SK-N-SH (cell line): ENCODE measurements around the gene ARMH4. TPM values are rescaled to one million over a fixed set of nuclear protein-coding genes. Genes with fewer than 3 reads are reported as not detected.

Source experiments
- CTCF ChIA-PET: fragments of 300-600, 350-600 bp; formaldehyde crosslinking; extraction: SDS; loops from one replicate; lab custom pipeline; 2021; lab: Yijun Ruan, JAX
- POLR2A ChIA-PET: fragments of 350-600 bp; sonication (Branson Sonifier 250); formaldehyde crosslinking; extraction: SDS; loops from one replicate; lab custom pipeline; 2020; ENCODE audit warnings: antibody characterized with exemption, inconsistent platforms; lab: Yijun Ruan, JAX
- DNase-seq: peaks from one replicate; pipeline ENCODE4 v3.0.0; 2012
- H2AFZ ChIP-seq: fragments of 200-600 bp; sonication (generic); 2 replicates; pipeline ENCODE4 v1.8.1; 2016; ENCODE audit warnings: antibody characterized with exemption, mild to moderate bottlenecking, low read depth
- H3F3A ChIP-seq: fragments of 200-600 bp; sonication (generic); replicated peaks from 2 replicates; pipeline ENCODE3; 2016; ENCODE audit warnings: antibody characterized with exemption, mild to moderate bottlenecking; ENCODE audit not compliant: insufficient read depth
- H3K27ac ChIP-seq, 2 experiments: fragments of 200-500 bp in 1 of 2; fragments of 200-600 bp in 1 of 2; sonication (Bioruptor generic) in 1 of 2; sonication (generic), shearing (Covaris generic) in 1 of 2; 2 replicates each; pipeline versions ENCODE4 v1.5.1 to v1.6.1; 2014 to 2016; ENCODE audit warnings: low read depth in 2 of 2, inconsistent platforms in 1 of 2, low read length in 1 of 2, mild to moderate bottlenecking in 1 of 2, mixed read lengths in 1 of 2
- H3K27me3 ChIP-seq: fragments of 200-600 bp; sonication (generic), shearing (Covaris generic); 2 replicates; pipeline ENCODE4 v1.6.1; 2016; ENCODE audit warnings: mixed run types; ENCODE audit not compliant: insufficient read depth
- H3K36me3 ChIP-seq, 2 experiments: fragments of 200-500 bp in 1 of 2; fragments of 200-600 bp in 1 of 2; sonication (Bioruptor generic) in 1 of 2; sonication (generic) in 1 of 2; replicated peaks in 1 of 2; 2 replicates each; pipeline versions ENCODE3 to v1.5.1; 2014 to 2016; ENCODE audit warnings: low read length in 1 of 2, mild to moderate bottlenecking in 1 of 2; ENCODE audit not compliant: insufficient read depth in 2 of 2, control insufficient read depth in 1 of 2
- H3K4me1 ChIP-seq, 2 experiments: fragments of 200-500 bp in 1 of 2; fragments of 200-600 bp in 1 of 2; sonication (Bioruptor generic) in 1 of 2; sonication (generic), shearing (Covaris generic) in 1 of 2; 2 replicates each; pipeline versions ENCODE4 v1.5.1 to v1.6.1; 2014 to 2016; ENCODE audit warnings: low read depth in 1 of 2, low read length in 1 of 2, mixed run types in 1 of 2; ENCODE audit not compliant: insufficient read depth in 2 of 2, control insufficient read depth in 1 of 2
- H3K4me2 ChIP-seq: fragments of 200-600 bp; sonication (generic), shearing (Covaris generic); 2 replicates; pipeline ENCODE4 v1.6.1; 2017; ENCODE audit warnings: mixed run types
- H3K4me3 ChIP-seq, 2 experiments: fragments of 200-500 bp in 1 of 2; fragments of 200-600 bp in 1 of 2; sonication (Bioruptor generic) in 1 of 2; sonication (generic), shearing (Covaris generic) in 1 of 2; 2 replicates each; pipeline versions ENCODE4 v1.5.1 to v1.8.1; 2014 to 2016; ENCODE audit warnings: low read depth in 2 of 2, inconsistent platforms in 1 of 2, low read length in 1 of 2, mild to moderate bottlenecking in 1 of 2, mixed read lengths in 1 of 2, moderate library complexity in 1 of 2
- H3K79me2 ChIP-seq: fragments of 200-600 bp; sonication (generic); 2 replicates; pipeline ENCODE4 v1.8.1; 2017; ENCODE audit warnings: mild to moderate bottlenecking; ENCODE audit not compliant: insufficient read depth
- H3K9ac ChIP-seq: fragments of 200-600 bp; sonication (generic); 2 replicates; pipeline ENCODE4 v1.6.1; 2017; ENCODE audit warnings: mixed run types
- H3K9me2 ChIP-seq: fragments of 200-600 bp; sonication (generic); 2 replicates; pipeline ENCODE4 v1.6.1; 2017; ENCODE audit warnings: mixed run types
- H3K9me3 ChIP-seq: fragments of 200-600 bp; sonication (generic); 2 replicates; pipeline ENCODE4 v1.6.1; 2017; ENCODE audit warnings: mixed run types, mild to moderate bottlenecking, moderate library complexity
- H4K20me1 ChIP-seq: fragments of 200-600 bp; sonication (generic); 2 replicates; pipeline ENCODE4 v1.6.1; 2017; ENCODE audit warnings: mild to moderate bottlenecking, mixed run types; ENCODE audit not compliant: insufficient read depth
- CHD2 ChIP-seq: fragments of 150-350 bp; IDR thresholded peaks from 2 replicates; pipeline ENCODE4 v1.6.1; 2018; ENCODE audit warnings: low read length; ENCODE audit not compliant: partially characterized antibody
- ELF1 ChIP-seq: IDR thresholded peaks from 2 replicates; pipeline ENCODE4 v1.4.0; 2012
- EP300 ChIP-seq, 2 experiments: IDR thresholded peaks; 2 replicates each; pipeline versions ENCODE4 v1.4.0 to v1.6.1; 2012; ENCODE audit warnings: borderline replicate concordance in 1 of 2, low read depth in 1 of 2, low read length in 1 of 2
- EZH2phosphoT487 ChIP-seq: fragments of 200-600 bp; sonication (generic); IDR thresholded peaks from 2 replicates; pipeline ENCODE4 v1.6.1; 2017; ENCODE audit warnings: low read depth, mixed run types, mild to moderate bottlenecking, antibody characterized with exemption, moderate library complexity, borderline replicate concordance
- FOSL2 ChIP-seq: IDR thresholded peaks from 2 replicates; pipeline ENCODE4 v1.4.0; 2012; ENCODE audit warnings: low read depth, mild to moderate bottlenecking, moderate library complexity, borderline replicate concordance
- FOXJ3 ChIP-seq: sonication (generic); formaldehyde crosslinking; IDR thresholded peaks from 2 replicates; pipeline ENCODE4 v1.5.1; 2020; ENCODE audit warnings: mild to moderate bottlenecking, missing genetic modification reagents
- FOXM1 ChIP-seq: IDR thresholded peaks from 2 replicates; pipeline ENCODE4 v1.4.0; 2012; ENCODE audit warnings: low read depth, mild to moderate bottlenecking
- GABPA ChIP-seq: IDR thresholded peaks from 2 replicates; pipeline ENCODE4 v1.4.0; 2012; ENCODE audit warnings: low read depth, mild to moderate bottlenecking
- GATA2 ChIP-seq: sonication (generic); formaldehyde crosslinking; IDR thresholded peaks from 2 replicates; pipeline ENCODE4 v1.5.0; 2020; ENCODE audit warnings: mild to moderate bottlenecking, missing genetic modification reagents
- JUND ChIP-seq: IDR thresholded peaks from 2 replicates; pipeline ENCODE4 v1.4.0; 2012
- MEF2A ChIP-seq: IDR thresholded peaks from 2 replicates; pipeline ENCODE4 v1.4.0; 2012; ENCODE audit warnings: low read depth, borderline replicate concordance
- MXI1 ChIP-seq: IDR thresholded peaks from 2 replicates; pipeline ENCODE4 v1.6.1; 2012; ENCODE audit warnings: mild to moderate bottlenecking, low read depth, low read length, improper control_type of control experiment
- NFIC ChIP-seq: IDR thresholded peaks from 2 replicates; pipeline ENCODE4 v1.4.0; 2012; ENCODE audit warnings: borderline replicate concordance
- POLR2AphosphoS5 ChIP-seq: IDR thresholded peaks from 2 replicates; pipeline ENCODE4 v1.6.1; 2012; ENCODE audit warnings: low read depth, low read length
- RCOR1 ChIP-seq: fragments of 150-350 bp; IDR thresholded peaks from 2 replicates; pipeline ENCODE4 v1.6.1; 2017; ENCODE audit warnings: antibody characterized with exemption, low read length
- RFX5 ChIP-seq: IDR thresholded peaks from 2 replicates; pipeline ENCODE4 v1.6.1; 2012; ENCODE audit warnings: mild to moderate bottlenecking, improper control_type of control experiment, low read length
- RXRA ChIP-seq: IDR thresholded peaks from 2 replicates; pipeline ENCODE4 v1.4.0; 2012; ENCODE audit warnings: low read depth, mild to moderate bottlenecking, borderline replicate concordance
- SIN3A ChIP-seq: IDR thresholded peaks from 2 replicates; pipeline ENCODE4 v1.6.1; 2012; ENCODE audit warnings: low read depth, mild to moderate bottlenecking, low read length, moderate library complexity, borderline replicate concordance
- SMC3 ChIP-seq: IDR thresholded peaks from 2 replicates; pipeline ENCODE4 v1.6.1; 2012; ENCODE audit warnings: low read depth, low read length, improper control_type of control experiment
- TAF1 ChIP-seq: IDR thresholded peaks from 2 replicates; pipeline ENCODE4 v1.6.1; 2012; ENCODE audit warnings: low read depth, mild to moderate bottlenecking, low read length, moderate library complexity, borderline replicate concordance
- TCF12 ChIP-seq: IDR thresholded peaks from 2 replicates; pipeline ENCODE4 v1.4.0; 2012
- TEAD4 ChIP-seq: IDR thresholded peaks from 2 replicates; pipeline ENCODE4 v1.4.0; 2012; ENCODE audit warnings: mild to moderate bottlenecking, borderline replicate concordance; ENCODE audit not compliant: insufficient read depth
- YY1 ChIP-seq: IDR thresholded peaks from 2 replicates; pipeline ENCODE4 v1.4.0; 2012; ENCODE audit warnings: low read depth, mild to moderate bottlenecking
- WGBS: methylation state at CpG from one replicate; pipeline ENCODE4 v1.1.6; 2017; ENCODE audit warnings: low lambda C conversion rate; 5-methylcytosine and 5-hydroxymethylcytosine counted together
- polyA plus RNA-seq, 3 experiments: library from polyadenylated mRNA; depleted of rRNA; stranded (reverse); fragments of >200 nt; gene quantifications; 2 replicates each; pipeline ENCODE4 v1.2.3, GENCODE V29; 2012
- TF ChIP-seq, protein P1 (sequence below): fragments of 150-350 bp; IDR thresholded peaks from 2 replicates; pipeline ENCODE4 v1.6.1; 2016; ENCODE audit warnings: mild to moderate bottlenecking, low read depth, low read length
- TF ChIP-seq, protein P2 (sequence below): IDR thresholded peaks from 2 replicates; pipeline ENCODE4 v1.4.0; 2012; ENCODE audit warnings: low read depth, borderline replicate concordance
- TF ChIP-seq, protein P3 (sequence below): fragments of 150-350 bp; IDR thresholded peaks from 2 replicates; pipeline ENCODE4 v1.6.1; 2017; ENCODE audit warnings: antibody characterized with exemption, low read length, low read depth, borderline replicate concordance
- TF ChIP-seq, protein P4 (sequence below): IDR thresholded peaks from 2 replicates; pipeline ENCODE4; 2012
- TF ChIP-seq, protein P5 (sequence below): IDR thresholded peaks from 2 replicates; pipeline ENCODE4 v1.4.0; 2012; ENCODE audit warnings: low read depth

Gene ARMH4
- polyA plus RNA-seq, 1 of the 3 experiments (the other 2 are of a cell fraction): 0.39 TPM

DNA sequence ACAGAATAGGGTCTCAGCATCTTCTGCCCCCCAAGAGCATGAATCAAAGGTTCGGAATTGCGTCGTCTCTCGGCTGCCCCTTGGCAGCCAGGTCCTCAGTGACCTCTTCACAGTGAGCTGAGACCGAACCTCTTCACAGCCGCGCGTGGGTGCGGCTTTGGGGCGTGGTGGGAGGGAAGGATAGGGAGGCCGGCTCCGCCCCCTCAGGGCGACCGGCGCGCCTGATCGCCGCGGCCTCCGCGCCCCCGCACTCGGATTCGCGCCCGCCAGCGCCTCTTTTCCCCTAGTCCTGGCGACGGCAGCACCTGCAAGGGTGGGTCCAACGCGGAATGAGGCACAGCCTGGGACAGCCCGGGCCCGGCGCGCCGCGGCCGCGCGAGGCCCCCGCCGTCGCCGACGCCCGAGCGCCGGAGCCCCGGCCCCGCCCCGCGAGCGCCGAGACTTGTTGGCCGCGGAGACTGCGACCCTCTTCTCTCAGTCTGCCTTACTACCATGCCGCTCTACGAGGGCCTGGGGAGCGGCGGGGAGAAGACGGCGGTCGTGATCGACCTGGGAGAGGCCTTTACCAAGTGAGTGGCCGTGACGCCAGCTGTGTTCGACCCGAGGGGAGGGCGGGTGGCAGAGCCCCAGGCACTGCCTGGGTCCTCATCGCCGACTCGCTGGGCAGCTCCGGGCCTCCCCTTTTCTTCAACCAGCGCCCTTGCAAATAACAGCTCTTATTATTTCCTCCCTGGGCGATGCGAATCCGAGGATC is 47.9 kb upstream of the ARMH4 start, which contains the start of gene ACTR10:
TSS of gene ACTR10 (plus strand) at position 424 of the 754 bp plus-strand sequence. CDS start at position 493, 69 bp downstream.
- Histone ChIP-seq H3K9me3 (no peaks in the 10 kb centered on the region), H4K20me1 (no peaks in the 10 kb centered on the region), H3K36me3 (peaks cover 7 to 14% of the 10 kb centered on the region in 2 experiments), H3F3A (no peaks in the 10 kb centered on the region), H2AFZ (peak within 1 kb of the TSS; percentile 100), H3K79me2 (peaks cover 44% of the 10 kb centered on the region), H3K4me3 (peak within 1 kb of the TSS; percentile 81 to 83), H3K4me2 (peak within 1 kb of the TSS; percentile 84), H3K27ac (peak within 1 kb of the TSS; percentile 83 to 91), H3K27me3 (no peaks in the 10 kb centered on the region), H3K9ac (peak within 1 kb of the TSS; percentile 79), H3K4me1 (peaks cover 3 to 8% of the 10 kb centered on the region in 2 experiments; a peak in 2 of 4 replicates), H3K9me2 (no peaks in the 10 kb centered on the region)
- CTCF ChIA-PET: interaction anchor here (1.0 to 1.5 kb wide), 3 partner anchors 11 to 46 kb away, joined by 3 to 4 read pairs (median 3); no protein-coding TSS in a partner anchor
- under 1% methylated on average over 53 of the region's 78 CpGs for WGBS
- TF ChIP-seq RXRA (no peak), TCF12 (no peak), SIN3A (peak; percentile 14; the same call in 1 of the 2 replicates), FOXJ3 (CRISPR knock-in tag) (no peak), EP300 (IDR thresholded peaks at IDR 0.05; ENCODE audit: borderline replicate concordance in 1 of 2, low read depth in 1 of 2, low read length in 1 of 2) (no peak), SMC3 (no peak), EZH2phosphoT487 (no peak), RFX5 (no peak), TEAD4 (no peak), TAF1 (peak; percentile 64; the same call in 1 of the 2 replicates), RCOR1 (0 out of 2 replicates have a peak, but pooled peaks have one; percentile 18), MXI1 (peak; percentile 75), JUND (no peak), MEF2A (no peak), GABPA (no peak), FOSL2 (no peak), GATA2 (CRISPR knock-in tag) (no peak), NFIC (no peak), YY1 (no peak), ELF1 (no peak), POLR2AphosphoS5 (peak; percentile 89), FOXM1 (no peak), CHD2 (no peak)
- TF ChIP-seq, protein P1, sequence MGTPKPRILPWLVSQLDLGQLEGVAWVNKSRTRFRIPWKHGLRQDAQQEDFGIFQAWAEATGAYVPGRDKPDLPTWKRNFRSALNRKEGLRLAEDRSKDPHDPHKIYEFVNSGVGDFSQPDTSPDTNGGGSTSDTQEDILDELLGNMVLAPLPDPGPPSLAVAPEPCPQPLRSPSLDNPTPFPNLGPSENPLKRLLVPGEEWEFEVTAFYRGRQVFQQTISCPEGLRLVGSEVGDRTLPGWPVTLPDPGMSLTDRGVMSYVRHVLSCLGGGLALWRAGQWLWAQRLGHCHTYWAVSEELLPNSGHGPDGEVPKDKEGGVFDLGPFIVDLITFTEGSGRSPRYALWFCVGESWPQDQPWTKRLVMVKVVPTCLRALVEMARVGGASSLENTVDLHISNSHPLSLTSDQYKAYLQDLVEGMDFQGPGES: no peak
- TF ChIP-seq, protein P2, sequence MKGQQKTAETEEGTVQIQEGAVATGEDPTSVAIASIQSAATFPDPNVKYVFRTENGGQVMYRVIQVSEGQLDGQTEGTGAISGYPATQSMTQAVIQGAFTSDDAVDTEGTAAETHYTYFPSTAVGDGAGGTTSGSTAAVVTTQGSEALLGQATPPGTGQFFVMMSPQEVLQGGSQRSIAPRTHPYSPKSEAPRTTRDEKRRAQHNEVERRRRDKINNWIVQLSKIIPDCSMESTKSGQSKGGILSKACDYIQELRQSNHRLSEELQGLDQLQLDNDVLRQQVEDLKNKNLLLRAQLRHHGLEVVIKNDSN: no peak
- TF ChIP-seq, protein P3, sequence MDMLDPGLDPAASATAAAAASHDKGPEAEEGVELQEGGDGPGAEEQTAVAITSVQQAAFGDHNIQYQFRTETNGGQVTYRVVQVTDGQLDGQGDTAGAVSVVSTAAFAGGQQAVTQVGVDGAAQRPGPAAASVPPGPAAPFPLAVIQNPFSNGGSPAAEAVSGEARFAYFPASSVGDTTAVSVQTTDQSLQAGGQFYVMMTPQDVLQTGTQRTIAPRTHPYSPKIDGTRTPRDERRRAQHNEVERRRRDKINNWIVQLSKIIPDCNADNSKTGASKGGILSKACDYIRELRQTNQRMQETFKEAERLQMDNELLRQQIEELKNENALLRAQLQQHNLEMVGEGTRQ: no peak
- TF ChIP-seq, protein P4, sequence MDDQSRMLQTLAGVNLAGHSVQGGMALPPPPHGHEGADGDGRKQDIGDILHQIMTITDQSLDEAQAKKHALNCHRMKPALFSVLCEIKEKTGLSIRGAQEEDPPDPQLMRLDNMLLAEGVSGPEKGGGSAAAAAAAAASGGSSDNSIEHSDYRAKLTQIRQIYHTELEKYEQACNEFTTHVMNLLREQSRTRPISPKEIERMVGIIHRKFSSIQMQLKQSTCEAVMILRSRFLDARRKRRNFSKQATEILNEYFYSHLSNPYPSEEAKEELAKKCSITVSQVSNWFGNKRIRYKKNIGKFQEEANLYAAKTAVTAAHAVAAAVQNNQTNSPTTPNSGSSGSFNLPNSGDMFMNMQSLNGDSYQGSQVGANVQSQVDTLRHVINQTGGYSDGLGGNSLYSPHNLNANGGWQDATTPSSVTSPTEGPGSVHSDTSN: no peak
- TF ChIP-seq, protein P5, sequence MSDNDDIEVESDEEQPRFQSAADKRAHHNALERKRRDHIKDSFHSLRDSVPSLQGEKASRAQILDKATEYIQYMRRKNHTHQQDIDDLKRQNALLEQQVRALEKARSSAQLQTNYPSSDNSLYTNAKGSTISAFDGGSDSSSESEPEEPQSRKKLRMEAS: peak; percentile 41
- POLR2A ChIA-PET: interaction anchor here (0.5 to 1.4 kb wide), 4 partner anchors 9 to 98 kb away, joined by 3 to 6 read pairs (median 4); partner anchors contain the start of genes ARID4A and PSMA3
- DNase-seq: peak; percentile 91
